Prostate gland (tissue), 2 donors: ENCODE results near the gene CACNA2D1.

Experiments used
- POLR2A ChIP-seq: fragments of 450-650 bp; IDR thresholded peaks from one replicate; pipeline ENCODE4 v1.6.1; 2016; ENCODE audit warnings: antibody characterized with exemption, mild to moderate bottlenecking
- TF ChIP-seq, protein P1 (sequence below), 4 experiments: fragments of 200-600 bp in 2 of 4; fragments of 450-650 bp in 2 of 4; sonication (generic) in 2 of 4; IDR thresholded peaks; 1 replicate in 3 of 4; 2 replicates in 1 of 4; pipeline ENCODE4 v1.5.1; 2016 to 2019; ENCODE audit warnings: antibody characterized with exemption in 4 of 4, mild to moderate bottlenecking in 2 of 4, moderate library complexity in 2 of 4

- TF ChIP-seq, protein P1, sequence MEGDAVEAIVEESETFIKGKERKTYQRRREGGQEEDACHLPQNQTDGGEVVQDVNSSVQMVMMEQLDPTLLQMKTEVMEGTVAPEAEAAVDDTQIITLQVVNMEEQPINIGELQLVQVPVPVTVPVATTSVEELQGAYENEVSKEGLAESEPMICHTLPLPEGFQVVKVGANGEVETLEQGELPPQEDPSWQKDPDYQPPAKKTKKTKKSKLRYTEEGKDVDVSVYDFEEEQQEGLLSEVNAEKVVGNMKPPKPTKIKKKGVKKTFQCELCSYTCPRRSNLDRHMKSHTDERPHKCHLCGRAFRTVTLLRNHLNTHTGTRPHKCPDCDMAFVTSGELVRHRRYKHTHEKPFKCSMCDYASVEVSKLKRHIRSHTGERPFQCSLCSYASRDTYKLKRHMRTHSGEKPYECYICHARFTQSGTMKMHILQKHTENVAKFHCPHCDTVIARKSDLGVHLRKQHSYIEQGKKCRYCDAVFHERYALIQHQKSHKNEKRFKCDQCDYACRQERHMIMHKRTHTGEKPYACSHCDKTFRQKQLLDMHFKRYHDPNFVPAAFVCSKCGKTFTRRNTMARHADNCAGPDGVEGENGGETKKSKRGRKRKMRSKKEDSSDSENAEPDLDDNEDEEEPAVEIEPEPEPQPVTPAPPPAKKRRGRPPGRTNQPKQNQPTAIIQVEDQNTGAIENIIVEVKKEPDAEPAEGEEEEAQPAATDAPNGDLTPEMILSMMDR (IDR thresholded peaks at IDR 0.05) = no peak
- no peak for TF ChIP-seq POLR2A
These were observed 36.6 kb downstream of the CACNA2D1 start for GRCh38 chr7:82406937-82407336.
